HG03159 (cell line): ENCODE measurements around the gene PCSK6.
"Not testable (repeated sequence)": the region's sequence is repeated elsewhere in the genome, so short reads cannot be mapped to it uniquely, and the experiment has no call there.

Experiments used
- ATAC-seq: cut with Tn5 transposase; IDR thresholded peaks from one replicate; pipeline ENCODE4 v1.9.1; 2021; ENCODE audit warnings: mild to moderate bottlenecking, moderate library complexity; ENCODE audit not compliant: unreplicated experiment

PCSK6 gene

DNA sequence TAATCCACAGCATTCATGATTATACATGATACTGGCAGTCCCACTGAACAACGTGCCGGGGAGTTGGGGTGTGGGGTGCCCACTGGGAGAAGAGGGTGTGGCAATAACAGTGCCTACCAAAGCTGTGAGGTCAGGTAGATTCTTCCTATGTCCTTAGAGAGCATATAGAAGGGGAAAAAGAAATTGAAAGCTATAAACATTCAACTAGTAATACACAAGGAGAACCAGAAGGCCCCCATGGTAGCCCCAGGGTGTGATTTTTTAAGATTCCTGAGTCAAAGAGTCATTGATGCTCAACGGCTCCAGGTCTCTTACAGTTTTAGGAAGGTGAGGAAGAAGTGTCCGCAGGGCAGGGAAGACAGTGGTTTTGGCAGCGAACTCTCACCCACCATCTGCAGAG is 25.8 kb downstream of the PCSK6 start:
- not testable (repeated sequence) for ATAC-seq

DNA sequence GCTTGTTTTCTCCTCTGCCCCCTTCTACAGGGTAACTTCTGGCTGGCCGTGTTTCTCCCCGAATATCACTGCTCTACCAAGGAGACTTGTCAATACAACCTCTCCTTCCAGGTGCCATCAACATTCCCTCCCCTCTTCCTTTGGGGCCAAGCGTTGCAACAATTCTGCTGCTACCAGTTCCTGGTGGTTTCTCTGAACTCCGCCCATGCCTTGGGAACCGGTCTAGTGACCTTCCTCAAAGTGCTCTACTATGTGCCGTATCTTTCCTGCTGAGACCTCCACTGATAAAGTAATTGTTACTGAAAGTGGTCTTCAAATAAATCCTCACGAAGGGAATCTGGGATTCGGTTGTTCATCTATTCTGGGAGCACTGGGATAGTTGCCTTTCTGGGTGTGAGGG is 26.2 kb downstream of the PCSK6 start:
- ATAC-seq, result no peak

DNA sequence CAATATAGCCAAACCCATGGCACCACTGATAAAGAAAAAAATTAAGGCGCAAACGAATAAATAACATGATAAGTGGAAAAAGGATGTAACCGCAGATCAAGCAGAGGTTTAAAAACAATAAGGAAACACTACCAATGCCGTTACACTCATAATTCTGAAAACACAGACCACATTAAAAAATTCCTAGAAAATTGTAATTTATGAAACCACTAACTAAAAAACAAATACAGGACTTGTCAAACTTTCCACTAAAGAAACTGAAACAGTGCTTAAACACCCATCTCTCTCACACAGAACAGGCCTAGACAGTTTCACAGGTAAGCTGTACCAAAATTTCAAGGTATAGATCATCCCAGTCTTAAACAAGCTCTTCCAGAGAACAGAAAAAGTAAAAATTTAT is 28.4 kb downstream of the PCSK6 start:
- no peak for ATAC-seq

DNA sequence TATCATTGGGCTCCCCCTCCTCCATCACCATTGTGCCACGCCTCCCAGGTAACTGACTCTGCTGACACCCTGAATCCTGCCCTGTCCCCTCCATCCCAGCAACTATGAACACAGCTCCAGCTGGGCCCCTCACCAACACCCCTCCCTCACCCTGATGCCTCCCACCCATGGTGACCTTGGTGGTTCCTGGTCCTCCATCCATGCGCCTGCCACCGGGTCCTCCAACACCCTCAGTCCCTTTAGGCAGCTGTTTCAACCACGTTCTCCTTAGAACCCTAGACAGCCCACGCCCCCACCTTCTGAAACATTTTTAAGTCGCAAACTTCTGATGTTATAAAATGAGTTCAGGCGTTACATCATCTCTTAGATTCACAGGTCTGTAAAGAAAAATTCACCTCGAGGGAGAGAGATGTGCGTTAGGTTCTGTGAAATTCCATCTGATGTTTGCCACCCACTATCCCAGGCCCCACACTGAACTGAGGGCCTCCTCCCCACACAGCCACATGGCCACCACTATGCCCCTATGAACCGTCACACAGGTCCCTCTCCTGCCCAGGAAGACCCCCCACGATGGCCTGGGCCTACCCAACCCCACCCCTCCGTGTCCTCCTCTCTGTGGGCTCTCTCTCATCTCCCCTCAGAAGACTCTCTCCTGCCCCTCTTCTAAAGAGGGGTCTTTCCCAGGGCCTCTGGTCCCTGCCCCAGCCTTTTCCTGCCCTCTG is 29.8 kb downstream of the PCSK6 start:
- no peak for ATAC-seq

DNA sequence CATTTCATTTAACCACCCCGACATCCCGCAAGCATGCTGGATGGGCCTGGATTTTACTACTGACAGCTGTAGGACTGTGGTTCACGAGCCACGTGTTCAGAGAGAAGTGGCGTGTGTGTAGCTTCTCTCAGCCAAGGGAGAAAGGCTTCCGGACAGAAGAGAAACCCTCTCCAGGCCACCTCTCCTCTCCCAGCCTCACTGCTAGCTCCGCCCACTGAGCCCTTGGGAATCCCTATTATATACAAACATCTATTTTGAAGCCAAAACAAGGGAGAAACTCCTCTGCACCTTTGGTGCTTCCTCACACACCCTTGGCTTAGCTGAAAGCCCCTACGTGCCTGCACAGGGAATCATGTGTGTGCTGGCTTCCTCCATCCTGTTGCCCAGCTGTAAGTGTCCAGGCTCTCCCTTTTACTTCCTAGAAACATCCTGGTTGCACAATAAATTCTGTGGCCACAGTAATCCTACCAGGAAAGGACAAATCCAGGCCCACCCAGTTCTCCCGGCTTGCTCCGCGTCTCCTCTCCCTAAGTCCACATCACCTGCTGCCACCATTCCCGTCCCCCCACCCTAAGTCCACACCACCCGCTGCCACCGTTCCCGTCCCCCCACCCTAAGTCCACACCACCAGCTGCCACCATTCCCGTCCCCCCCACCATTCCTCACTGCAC is 30.5 kb downstream of the PCSK6 start:
- no peak for ATAC-seq

DNA sequence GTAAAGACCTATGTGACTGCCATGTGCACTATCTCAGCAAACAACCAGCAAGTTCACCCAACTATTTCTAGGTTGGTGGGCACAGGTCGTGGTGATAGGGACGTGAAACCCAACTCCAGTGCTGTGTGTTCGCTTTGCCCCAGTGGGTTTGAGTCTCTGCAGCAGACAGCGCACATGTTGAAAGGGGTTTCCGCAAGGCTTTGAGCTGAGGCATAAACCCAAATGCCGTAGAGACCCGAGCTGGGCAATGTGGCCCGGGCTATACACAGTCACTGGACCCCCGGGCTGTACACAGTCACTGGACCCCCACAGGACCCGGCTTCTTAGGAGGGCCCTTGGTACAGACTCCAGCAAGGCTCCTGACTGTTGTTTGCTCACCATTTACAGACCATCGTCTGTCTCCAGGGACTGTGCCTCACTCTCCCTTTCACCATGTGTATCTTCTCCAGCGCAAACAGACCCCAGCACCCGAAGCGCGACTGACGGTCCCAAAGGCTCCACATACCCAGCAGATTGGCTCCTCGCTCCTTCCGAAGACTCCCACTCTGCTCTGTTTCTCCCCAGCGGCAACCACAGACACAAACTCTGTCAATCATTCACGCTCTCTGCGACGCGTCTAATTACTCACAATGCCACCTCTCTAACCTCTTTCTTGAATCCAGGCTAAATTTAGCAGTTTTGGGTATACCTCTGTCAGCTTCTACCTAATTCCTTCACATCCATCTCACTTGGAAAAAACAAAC is 31.2 kb downstream of the PCSK6 start:
- no peak for ATAC-seq

DNA sequence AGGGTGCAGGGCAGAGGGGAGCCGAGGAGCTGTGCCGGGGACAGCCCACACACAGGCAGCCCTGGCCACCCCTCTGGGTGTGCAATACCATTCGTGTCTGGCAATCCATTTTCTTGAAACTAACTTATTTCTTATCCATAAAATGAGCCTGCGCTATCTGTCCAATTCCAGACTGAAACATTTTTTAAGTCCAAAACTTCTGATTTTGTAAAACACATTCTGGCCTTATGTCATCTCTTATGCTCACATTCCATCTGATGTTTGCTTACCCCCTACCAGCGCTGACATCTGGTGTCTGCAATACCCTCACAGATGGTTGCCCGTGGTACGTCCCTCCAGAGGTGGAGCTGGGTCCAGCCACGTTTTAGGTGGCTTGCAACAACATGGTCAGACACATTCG is 31.8 kb downstream of the PCSK6 start:
- ATAC-seq, result no peak

DNA sequence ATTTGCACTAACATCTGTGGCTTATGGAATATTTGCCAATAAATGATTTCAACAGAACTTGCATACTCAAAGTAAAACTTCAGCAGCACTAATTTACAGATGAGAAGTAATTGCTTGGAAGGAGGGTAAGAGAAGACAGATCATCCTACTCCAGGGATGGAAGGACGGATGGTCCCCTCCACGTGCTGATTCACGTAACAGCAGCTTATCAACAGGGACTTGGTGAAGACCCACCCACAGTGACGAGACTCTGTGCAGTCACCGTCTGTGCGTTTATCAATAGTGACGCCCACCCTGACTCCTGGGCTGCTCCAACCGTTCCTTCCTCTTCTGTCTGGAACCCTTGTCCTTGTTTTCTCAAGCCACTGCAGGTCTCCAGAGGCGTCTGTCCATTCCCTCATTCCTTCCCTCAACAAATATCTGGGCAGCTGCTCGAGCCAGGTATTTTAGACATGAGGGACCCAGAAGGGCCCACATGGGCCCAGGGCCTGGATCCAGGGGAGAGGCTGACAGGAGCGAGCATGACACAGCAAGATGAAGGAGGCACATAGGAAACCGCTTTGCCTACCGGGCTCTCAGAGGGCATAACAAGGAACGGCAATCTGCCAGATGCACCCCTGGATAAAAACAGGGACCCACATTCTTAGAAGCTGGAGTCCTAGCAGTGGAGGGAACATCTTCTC is 33.3 kb downstream of the PCSK6 start:
- ATAC-seq, result no peak

DNA sequence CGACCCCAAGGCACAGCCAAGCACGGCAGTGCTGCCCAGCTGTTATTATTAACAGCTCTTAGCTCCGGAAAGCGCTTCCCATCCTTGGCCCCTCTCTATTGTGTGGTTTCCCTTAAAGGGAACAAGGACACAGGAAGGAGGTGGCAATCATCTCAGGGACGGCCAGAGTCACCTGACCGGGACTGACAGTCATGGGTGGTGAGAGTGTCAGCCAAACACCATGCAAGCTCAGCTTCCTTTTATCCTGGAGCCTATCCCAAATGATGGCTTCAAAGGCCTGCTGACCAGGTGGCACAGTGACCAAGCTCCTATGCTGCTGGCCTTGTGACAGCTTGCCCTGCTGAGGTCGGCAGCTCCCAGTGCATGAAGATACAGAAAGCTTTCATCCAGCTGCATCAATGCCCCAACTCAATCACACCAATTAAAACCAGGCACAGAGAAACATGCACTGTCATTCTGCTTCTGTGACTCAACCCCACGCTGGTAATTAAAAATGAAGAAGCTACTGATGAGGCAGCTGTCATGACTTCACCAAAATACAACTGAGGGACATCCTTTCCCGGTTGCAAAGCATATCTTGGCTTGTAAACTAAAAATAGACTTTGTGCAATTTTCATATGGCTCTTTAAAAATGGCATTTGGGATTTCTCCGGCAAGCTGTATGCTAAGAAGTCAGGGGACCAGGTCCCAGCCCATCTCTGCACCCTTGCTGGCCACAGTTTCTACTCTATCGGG is 34.0 kb downstream of the PCSK6 start:
- ATAC-seq, result no peak

DNA sequence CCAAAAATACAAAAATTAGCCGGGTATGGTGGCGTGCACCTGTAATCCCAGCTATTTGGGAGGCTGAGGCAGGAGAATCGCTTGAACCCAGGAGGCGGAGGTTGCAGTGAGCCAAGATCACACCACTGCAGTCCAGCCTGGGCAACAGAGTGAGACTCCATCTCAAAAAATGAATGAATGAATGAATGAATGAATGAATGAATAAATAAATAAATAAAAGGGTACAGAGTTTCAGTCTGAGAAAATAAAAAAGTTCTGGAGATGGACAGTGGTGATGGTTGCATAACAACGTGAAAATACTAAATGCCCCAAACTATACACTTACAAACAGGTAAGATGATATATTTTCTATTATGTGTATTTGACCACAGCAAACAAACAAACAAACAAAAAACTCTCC is 34.7 kb downstream of the PCSK6 start:
- ATAC-seq, result not testable (repeated sequence)

DNA sequence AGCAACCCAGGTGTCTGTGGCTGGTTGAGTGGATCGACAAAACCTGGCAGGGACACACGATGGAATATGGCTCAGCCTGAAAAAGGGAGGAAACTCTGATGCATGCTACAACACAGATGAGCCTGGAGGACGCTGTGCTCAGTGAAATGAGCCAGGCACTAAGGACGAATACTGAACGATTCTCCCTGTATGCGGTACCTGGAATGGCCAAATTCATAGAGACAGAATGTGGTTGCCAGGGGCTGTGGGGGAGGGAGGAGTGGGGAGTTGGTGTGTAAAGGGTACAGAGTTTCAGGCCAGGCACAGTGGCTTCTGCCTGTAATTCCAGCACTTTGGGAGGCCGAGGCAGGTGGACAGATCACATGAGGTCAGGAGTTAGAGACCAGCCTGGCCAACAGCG is 35.1 kb downstream of the PCSK6 start:
- ATAC-seq, result no peak

DNA sequence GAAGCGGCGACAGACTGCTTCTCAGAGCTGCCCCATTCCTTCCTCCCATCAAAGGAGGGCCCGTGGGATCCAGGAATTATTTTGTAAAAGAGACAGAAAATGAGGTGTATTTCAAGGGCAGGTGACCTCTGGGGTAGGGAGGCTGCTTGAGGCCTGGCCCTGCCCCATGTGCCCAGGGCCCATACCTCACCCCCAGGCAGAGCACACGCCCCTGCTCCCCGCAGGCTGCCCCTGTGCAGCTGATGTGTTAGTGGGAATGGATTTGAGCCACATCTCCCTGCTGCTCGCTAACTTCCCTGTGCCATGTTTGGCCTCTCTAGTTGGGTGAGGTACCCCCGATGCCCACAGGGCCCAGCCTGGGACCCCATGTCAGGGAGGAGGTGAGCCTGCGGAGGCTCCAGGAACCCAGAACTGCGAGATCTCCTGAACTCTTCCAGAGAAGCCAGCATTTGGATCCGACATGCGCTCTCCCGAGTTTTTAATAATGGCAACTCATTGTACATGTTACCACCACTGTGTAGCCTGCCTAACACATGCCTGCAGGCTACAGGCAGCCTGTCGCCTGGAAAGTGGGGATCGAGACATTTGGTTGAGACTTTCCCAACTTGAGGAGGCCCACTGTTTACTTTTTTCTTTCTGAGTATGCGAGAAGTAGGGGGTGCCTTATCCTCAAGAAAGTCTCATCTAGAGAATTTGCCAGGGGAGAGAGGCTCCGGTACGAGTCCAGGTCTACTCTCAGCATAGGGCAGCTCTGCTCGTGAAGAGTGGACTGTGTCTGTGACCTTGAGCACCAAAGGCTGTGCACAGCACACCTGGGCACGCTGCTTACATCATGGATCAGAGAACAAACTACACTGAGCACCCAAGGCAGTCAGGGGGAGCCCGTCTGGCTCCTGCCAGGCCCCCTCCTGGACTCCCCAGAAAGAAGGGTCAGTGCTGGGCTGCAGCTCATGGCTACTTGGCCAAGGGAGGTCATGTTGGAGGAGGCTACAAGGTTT is 36.1 kb downstream of the PCSK6 start:
- ATAC-seq, result no peak

DNA sequence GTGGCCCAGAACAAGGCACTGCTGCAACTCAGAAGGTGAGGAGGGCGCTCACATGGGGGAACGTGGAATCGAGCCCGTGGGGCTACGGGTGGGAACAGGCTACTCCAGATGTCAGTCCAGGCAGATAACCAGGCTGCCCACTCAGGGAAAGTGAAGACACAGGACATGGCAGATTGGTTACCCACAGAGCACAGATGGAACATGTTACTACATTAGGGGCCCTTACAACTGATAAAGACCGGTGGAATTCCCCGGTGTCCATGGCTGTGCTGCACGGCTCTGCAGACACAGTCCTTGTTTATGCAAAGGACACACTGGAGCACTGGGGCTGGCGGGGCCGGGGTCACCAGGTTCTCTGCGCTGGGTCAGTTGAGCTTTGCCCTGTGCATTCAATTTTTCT is 36.9 kb downstream of the PCSK6 start:
- ATAC-seq, result no peak

DNA sequence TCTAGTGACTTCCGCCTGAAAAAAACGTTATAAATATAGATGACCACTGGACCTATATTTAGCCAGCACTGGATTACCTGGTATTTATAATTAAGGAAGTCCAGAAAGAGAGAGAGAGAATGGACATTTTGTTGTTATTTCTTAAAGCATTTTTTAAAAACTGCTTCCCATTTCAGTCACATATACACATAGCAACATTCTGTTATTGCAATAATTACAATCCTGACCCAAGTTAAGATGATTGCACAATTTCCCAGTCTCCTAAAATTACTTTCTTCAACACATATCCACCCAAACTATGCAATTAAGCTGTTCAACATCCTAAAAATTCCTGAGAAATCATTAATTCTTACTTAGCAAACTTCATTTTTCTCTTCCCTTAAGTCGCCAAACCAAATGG is 37.7 kb downstream of the PCSK6 start:
- no peak for ATAC-seq

DNA sequence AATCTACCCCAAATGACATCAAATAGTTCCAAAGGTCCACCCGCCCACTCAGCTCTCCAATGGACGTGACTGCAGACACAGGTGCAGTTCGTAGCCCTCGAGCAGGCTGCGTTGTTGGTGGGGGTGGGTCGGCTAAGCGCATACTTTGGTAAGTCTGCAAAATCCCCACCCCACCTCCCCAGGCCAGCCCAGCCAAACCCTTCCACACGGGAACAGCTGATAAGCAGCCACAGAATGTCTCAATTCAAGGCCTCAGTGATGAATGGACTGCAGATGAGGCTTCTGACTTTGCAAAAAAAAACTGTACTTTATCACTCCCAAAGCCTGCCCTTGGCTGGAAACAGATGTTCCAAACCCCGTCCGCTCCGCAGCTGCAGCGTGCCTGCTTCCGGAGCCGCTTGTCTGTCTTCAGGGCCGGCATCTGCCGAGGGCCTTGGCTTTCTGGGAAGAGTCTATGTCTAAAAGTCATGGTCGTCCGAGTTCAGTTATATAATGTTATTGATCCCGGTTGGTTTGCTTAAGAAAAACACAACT is 38.2 kb downstream of the PCSK6 start:
- ATAC-seq, result no peak

DNA sequence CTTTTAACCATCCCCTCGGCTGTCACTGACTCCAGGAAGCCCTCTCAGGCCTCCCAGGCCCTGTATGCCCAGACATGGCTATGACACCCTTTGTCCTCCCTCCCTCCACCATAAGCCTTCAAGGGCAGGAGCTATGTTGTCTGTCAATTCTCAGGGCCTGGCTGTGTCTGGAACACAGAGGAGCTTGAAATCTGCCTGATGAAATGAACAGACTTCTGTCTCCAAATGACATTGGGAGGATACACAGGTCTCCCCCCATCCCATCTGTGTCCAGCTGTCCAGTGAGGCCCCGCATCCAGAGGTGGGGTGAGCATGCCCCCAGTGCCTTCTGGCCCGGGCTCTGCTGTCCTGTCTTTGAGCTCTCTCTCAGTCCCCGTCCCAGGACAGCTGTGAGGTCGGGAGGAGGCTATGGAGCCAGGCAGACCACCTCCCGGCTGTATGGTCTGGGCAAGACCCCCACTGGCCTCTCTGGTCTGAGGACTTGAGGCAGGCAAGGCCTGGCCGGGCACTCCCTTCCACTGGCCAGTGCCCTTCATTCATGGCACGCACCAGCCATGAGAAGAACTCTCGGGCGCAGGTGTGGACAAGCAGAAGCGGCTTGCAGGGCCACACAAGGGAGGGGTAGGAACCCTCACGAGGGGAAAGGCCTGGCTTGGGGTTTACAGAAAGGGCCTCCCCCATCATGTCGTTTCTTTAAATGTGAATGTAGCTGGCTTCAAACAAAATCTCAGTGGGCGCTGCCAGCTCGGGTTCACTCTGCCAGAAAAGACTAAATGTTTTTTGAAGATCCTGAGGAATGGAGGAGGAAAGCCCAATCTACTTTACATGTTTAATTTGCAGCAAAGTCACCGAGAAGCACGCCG is 38.9 kb downstream of the PCSK6 start:
- ATAC-seq, result no peak

DNA sequence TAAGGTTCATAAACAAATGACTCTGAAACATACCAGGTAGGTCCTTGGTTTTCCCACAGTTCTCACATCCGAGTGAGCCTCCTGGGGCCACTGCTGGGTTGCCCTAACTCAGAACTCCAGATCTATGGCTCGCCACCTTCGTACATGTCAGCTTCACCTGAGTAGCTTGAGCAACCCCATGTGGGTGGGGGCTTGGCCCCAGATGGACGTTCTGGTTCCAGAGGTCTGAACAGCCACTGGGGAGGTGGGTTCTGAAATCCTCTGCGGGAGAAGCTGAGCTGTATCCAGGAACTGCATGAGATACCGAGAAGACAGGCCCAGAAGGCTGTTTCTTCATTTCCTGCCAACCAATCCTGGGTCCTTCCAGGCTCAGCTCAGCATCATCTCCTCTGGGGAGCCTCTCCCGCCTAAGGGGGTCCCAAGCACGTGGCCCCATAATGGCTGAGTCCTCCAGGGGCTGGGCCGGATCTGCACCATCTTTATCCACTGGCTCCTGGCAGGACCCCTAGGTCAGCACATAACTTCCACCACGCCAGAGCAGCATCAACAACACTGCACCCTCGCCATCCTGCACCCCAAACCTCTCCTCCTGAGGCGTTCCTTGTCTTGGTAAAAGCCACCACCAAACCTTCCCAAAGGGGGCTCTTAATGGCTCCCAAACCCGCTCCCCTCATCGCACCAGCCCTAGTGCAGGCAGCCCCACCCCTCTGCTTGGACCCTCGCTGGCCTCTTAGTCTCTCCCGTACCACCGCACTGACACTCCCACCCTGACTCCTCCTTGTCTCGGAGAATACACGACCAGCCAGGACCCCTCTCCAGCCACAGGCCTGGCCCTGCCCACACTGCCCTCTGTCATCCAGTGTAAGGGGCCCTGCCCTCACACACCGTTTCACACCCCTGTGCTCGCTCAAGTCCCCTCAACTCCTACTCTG is 39.8 kb downstream of the PCSK6 start:
- ATAC-seq, result no peak
